ENCODE results near the gene CDKN2D.

CDKN2D gene

GRCh38 chr19:10568826-10569651 lies at the start of gene CDKN2D:
Gene CDKN2D (minus strand): TSS chr19:10568979. CDS start chr19:10568653, 326 bp downstream.
- peak; percentile 99 for DNase-seq (ENCODE audit: low spot score)

GRCh38 chr19:10617409-10618121 lies 48.8 kb upstream of the CDKN2D start:
- DNase-seq (ENCODE audit: low spot score), result peak; percentile 37

DNA sequence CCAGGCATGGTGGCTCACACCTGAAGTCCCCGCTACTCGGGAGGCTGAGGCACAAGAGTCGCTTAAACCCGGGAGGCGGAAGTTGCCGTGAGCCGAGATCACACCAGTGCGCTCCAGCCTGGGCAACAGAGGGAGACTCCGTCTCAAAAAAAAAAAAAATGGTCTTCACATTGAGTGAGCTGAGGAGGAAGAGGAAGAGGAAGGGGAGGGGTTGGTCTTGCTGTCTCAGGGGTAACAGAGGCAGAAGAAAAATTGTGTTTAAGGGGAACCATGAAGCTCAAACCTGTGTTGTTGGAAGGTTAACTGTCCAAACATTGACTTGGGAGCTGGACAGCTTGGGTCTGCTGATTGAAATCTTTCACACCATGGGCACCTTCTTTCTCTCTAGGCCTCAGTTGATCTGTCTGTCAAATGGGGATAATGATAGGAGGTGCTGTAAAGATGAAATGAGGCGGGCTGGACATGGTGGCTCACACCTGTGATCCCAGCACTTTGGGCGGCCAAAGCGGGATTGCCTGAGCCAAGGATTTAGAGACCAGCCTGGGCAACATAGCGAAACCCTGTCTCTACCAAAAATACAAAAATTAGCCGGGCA lies 46.7 kb upstream of the CDKN2D start:
- DNase-seq (ENCODE audit: low spot score), result no peak

DNA sequence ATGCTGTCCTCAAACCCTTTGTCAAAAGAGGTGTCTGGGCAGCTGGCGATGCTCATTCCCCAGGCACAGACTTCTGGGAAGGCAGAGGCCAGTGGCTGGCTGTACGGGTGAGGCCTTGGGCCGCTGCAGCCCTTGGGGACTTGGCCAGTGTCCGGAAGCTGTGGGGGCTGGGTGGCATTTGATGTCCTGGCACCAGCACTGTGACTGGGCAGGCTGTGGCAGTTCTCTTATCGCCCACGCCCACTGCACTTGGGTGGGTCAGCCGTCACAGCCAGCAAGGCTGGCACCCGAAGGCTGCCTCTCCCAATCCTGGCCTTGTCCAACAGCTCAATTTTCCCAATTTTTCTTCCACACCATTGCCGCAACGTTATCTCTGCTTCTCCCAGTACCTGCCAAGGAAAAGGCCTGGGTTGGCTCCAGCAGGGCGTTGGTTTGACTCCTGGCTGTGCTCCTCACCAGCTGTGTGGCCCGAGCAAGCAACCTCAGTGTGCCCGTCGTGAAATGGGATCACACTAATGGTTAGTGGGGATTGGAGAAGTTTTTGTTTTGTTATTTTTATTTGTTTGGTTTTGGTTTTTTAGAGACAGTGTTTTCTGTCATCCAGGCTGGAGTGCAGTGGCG lies 43.8 kb upstream of the CDKN2D start:
- DNase-seq (ENCODE audit: low spot score), result peak; percentile 83

DNA sequence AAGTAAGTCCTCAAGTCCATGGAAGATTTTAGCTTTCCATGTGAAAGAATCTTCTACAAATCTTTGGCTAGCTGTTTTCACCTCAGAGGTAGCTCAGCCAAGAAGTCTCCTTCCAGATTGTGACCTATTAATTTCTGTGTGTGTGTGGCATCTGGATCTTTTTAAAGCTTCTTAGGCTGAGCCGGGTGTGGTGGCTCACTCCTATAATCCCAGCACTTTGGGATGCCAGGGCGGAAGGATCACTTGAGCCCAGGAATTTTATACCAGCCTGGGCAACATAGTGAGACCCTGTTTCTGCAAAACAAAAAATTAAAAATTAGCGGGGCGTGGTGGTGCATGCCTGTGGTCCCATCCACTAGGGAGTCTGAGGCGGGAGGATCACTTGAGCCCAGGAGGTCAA lies 43.1 kb upstream of the CDKN2D start:
- no peak for DNase-seq (ENCODE audit: low spot score)

DNA sequence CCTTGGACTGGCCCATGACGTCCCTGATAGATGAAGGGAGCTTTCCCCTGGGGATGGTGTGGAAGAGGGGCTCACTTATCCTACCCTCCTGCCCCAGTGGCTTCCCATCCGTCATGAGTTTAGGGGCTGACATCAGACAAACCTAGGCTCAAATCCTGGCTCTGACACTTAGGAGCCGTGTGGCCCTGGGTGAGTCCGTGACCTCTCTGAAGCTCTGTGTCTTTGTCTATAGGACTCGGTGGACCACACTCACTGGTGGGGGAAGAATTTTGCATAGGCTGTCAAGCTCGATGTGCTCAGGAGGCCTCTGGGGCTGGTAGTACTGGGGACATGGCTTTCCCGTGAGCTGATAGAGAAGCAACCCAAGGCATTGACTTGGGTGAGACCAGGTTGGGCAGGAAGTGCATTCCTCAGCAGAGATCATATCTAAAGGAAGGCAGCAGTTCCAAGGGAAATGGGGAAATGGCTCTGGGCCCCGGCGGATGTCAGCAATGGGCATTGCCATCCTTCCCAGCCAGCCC lies 35.7 kb upstream of the CDKN2D start:
- peak; percentile 49 for DNase-seq (ENCODE audit: low spot score)

- peak; percentile 41 for DNase-seq (ENCODE audit: low spot score)
These were observed 35.2 kb upstream of the CDKN2D start for GRCh38 chr19:10603873-10604459.

DNA sequence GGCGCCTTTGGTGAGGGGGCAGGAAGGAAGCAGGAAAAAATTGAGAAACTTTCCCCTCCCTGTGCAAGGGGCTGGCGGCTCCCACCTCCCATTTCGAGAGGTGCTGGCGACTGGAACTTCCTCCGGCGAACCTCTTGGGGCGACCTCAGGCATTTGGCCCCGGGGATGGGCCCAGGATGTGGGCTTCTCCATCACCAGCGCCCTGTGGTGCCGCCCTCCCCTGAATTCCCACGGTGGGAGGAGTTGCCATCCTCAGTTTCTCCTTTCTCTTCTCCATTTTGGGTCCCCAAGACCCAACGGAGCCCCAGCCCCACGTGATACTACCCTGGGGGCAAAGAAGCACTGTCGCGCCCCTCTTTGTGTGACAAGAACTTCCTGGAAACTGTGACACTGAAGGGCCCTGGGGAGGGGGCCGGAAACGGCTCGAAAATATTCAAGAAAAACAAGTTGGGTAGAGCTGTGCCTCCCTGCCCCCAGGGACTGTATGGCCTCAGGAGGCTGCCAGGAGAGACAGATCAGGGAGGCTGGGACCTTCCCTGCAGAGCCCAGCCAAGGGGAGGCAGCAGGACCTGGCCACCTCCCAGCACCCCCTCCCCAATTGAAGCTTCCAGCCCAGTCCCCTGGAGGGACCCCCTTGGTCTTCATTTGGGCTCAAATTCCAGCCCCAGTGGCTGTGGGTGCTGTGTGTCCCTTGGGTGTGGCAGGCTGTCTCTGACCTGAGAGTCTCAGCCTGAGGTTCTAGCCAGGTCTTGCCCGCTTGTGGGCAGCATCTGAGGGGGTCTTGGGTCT lies 34.5 kb upstream of the CDKN2D start:
- DNase-seq (ENCODE audit: low spot score), result peak; percentile 61

GRCh38 chr19:10602330-10603083 lies 33.7 kb upstream of the CDKN2D start:
- peak; percentile 83 for DNase-seq (ENCODE audit: low spot score)

GRCh38 chr19:10601999-10602329 lies 33.2 kb upstream of the CDKN2D start:
- DNase-seq (ENCODE audit: low spot score), result no peak

GRCh38 chr19:10600149-10600548 lies 31.4 kb upstream of the CDKN2D start:
- DNase-seq (ENCODE audit: low spot score), result no peak

DNA sequence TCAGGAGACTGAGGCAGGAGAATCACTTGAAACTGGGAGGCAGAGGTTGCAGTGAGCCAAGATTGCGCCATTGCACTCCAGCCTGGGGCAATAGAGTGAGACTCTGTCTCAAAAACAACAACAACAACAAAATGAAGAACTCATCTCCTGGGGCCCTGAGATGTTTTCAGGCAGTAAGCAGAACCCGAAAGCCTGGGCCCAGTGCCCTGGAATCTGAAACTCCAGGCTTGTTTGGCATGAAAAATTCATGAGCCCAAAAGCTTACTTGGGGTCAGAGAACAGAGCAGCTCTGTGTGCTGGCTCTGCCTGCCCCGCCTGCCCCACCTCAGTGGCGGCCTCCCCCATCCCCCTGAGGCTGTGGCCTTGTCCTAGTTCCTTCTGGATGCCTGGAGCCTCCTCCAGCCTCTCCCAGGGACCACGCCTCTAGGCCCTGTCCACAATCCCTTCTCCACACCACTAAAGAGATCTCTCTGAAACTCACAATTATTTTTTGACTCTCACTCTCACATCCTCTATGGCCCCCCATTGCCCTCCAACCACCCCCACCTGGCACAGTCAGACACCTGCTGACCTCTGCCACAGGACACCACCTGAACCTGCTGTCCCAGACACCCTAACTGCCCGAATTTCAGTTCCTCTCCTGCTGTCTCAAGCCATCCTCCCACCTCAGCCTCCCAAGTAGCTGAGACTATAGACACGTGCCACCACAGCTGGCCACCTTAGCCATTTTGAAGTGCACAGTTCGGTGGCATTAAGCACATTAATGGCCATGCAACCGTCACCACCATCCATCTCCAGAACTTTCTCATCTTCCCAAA lies 25.2 kb upstream of the CDKN2D start:
- DNase-seq (ENCODE audit: low spot score), result no peak

DNA sequence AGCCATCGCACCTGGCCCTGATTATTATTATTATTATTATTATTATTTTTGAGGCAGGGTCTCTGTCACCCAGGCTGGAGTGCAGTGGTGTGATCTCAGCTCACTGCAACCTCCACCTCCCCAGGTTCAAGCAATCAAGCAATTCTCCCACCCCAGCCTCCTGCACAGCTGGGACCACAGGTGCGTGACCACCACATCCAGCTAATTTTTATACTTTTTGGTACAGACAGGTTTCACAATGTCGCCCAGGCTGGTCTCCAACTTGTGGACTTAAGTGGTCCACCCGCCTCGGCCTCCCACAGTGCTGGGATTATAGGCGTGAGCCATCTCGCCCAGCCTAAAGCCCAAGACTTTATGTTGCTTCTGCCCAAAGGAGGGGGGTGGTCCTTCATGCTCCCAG lies 24.4 kb upstream of the CDKN2D start:
- no peak for DNase-seq (ENCODE audit: low spot score)

- no peak for DNase-seq (ENCODE audit: low spot score)
These were observed 19.0 kb upstream of the CDKN2D start for GRCh38 chr19:10587839-10588150.

DNA sequence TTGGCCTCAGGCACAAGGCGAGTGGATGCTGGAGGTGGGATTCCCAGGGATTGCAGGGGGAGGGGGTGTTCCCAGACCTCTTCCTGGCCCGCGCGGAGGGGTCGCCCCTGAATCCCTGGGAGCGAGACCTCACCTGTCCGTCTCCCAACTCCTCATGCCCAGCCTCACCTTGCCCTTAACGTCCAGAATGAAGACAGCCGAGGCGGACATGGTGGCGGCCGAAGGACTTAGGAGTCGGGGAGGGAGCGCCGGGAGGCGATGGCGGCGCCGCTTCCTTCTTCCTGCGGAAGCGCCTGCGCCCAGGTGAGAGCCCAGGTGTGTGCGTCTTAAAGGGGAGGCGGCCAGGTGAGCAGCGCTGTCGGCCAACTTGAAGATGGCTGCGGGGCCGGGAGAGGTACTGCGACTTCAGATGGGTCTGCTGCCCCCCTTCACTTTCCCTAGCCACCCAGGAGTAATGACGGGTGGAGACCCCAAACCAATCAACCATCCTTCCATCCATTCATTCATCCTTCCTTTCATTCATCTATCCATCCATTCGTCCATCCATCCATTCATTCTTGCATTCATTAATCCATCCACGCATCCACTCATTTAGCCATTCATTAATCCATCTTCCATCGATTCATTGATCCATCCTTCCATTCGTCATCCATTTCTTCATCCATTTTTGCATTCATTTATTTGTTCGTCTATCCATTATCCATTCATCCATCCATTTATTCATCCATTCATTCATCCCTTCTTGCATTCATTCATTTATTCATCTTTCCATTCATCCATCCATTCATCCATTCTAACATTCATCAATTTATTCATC lies 18.5 kb upstream of the CDKN2D start, which contains the start of gene AP1M2:
AP1M2 (minus strand) TSS at position 291 of the 817 bp plus-strand sequence; CDS start at position 210, 81 bp downstream.
- DNase-seq (ENCODE audit: low spot score), result no peak

GRCh38 chr19:10586396-10586795 lies 17.6 kb upstream of the CDKN2D start:
- DNase-seq (ENCODE audit: low spot score), result no peak

GRCh38 chr19:10583036-10583776 lies 14.4 kb upstream of the CDKN2D start:
- DNase-seq (ENCODE audit: low spot score), result no peak

DNA sequence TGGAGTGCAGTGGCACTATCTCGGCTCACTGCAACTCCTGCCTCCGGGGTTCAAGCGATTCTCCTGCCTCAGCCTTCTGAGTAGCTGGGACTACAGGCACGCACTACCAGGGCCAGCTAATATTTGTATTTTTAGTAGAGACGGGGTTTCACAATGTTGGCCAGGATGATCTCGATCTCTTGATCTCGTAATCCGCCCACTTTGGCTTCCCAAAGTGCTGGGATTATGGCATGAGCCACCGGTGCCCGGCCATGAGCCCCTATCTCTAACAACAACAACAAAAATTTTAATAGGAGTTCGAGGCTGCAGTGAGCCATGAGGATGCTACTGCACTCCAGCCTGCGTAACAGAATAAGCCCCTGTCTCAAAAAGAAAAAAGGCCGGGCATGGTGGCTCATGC lies 13.3 kb upstream of the CDKN2D start:
- no peak for DNase-seq (ENCODE audit: low spot score)

Data from hematopoietic multipotent progenitor cell treated with erythropoietin and hydrocortisone succinate and interleukin-3 and kit ligand, for 17 days (in vitro differentiated cells).